K562 (cell line): ENCODE results near the gene HRCT1. TPM values are rescaled to one million over a fixed set of nuclear protein-coding genes. Genes with fewer than 3 reads are reported as not detected.

Experiments used
- ATAC-seq: fragments of 200-7000 bp; cut with Tn5 transposase; 3 replicates; pipeline ENCODE4 v1.9.1; 2020; ENCODE audit warnings: moderate library complexity
- BruUV-seq: library from RNA; stranded (reverse); fragments of 400-500 nt; replicated peaks from 2 replicates; lab custom pipeline; 2021; lab: Mats Ljungman, UMichigan
- CTCF ChIA-PET: fragments of 300-600 bp; formaldehyde crosslinking; extraction: SDS; loops from one replicate; lab custom pipeline; 2021; ENCODE audit warnings: low intra/inter-chr PET ratio; lab: Yijun Ruan, JAX
- POLR2A ChIA-PET: fragments of 300-600, 350-650 bp; sonication (Branson Sonifier 250); formaldehyde crosslinking; extraction: SDS; loops from one replicate; lab custom pipeline; 2021; ENCODE audit warnings: antibody characterized with exemption, inconsistent platforms; lab: Yijun Ruan, JAX
- DNase-seq, 4 experiments: peaks; one replicate each; pipeline versions ENCODE4 v3.0.0 to v3.0.0-alpha.2; 2011 to 2018; ENCODE audit warnings: low spot score in 3 of 4, mixed read lengths in 3 of 4; ENCODE audit errors: extremely low read depth in 1 of 4
- FAIRE-seq: peaks from 2 replicates; lab custom pipeline; 2011; peaks lifted over from hg19 to GRCh38; lab: Jason Lieb, UNC
- H2AFZ ChIP-seq: 2 replicates; pipeline ENCODE4 v1.6.0; 2011; ENCODE audit warnings: low read depth, low read length, control low read depth, inconsistent platforms
- H3K27ac ChIP-seq: fragments of 200-600 bp; 3 replicates; pipeline ENCODE4 v1.8.0; 2011; ENCODE audit warnings: low read depth, mild to moderate bottlenecking, control low read depth, inconsistent platforms, low read length, moderate library complexity, mixed read lengths; ENCODE audit errors: extremely low read depth
- H3K27me3 ChIP-seq, 2 experiments: fragments of 300-600 bp in 1 of 2; 2 replicates in 1 of 2; 3 replicates in 1 of 2; pipeline versions ENCODE4 v1.6.0 to v1.8.0; 2011; ENCODE audit warnings: inconsistent platforms in 2 of 2, low read length in 2 of 2, mild to moderate bottlenecking in 1 of 2, mixed read lengths in 1 of 2, moderate library complexity in 1 of 2; ENCODE audit not compliant: control insufficient read depth in 2 of 2, insufficient read depth in 2 of 2
- H3K36me3 ChIP-seq: fragments of 300-600 bp; 3 replicates; pipeline ENCODE4 v1.8.0; 2011; ENCODE audit warnings: mild to moderate bottlenecking, low read length, inconsistent platforms; ENCODE audit not compliant: control insufficient read depth, insufficient read depth
- H3K4me1 ChIP-seq, 2 experiments: fragments of 200-600 bp in 1 of 2; replicated peaks in 1 of 2; 2 replicates in 1 of 2; 3 replicates in 1 of 2; pipeline versions ENCODE4 v1.5.1 to v1.8.0; 2011; ENCODE audit warnings: inconsistent platforms in 2 of 2, low read length in 2 of 2, mild to moderate bottlenecking in 1 of 2, mixed read lengths in 1 of 2, moderate library complexity in 1 of 2; ENCODE audit not compliant: control insufficient read depth in 2 of 2, insufficient read depth in 2 of 2
- H3K4me2 ChIP-seq: 2 replicates; pipeline ENCODE4 v1.6.1; 2011; ENCODE audit warnings: low read length, control low read depth, inconsistent platforms, mixed read lengths; ENCODE audit not compliant: insufficient read depth
- H3K4me3 ChIP-seq: fragments of 200-600 bp; sonication (generic), shearing (Covaris generic); 2 replicates; pipeline ENCODE4 v1.5.1; 2016; ENCODE audit warnings: control low read depth, inconsistent platforms
- H3K79me2 ChIP-seq: fragments of 200-600 bp; 3 replicates; pipeline ENCODE4 v1.8.0; 2011; ENCODE audit warnings: low read length, inconsistent platforms; ENCODE audit not compliant: control insufficient read depth, insufficient read depth
- H3K9ac ChIP-seq, 2 experiments: 2 replicates each; pipeline versions ENCODE4 v1.6.0 to v1.6.1; 2011; ENCODE audit warnings: low read depth in 2 of 2, low read length in 2 of 2, control low read depth in 1 of 2, inconsistent platforms in 1 of 2, mild to moderate bottlenecking in 1 of 2, mixed read lengths in 1 of 2; ENCODE audit not compliant: insufficient read depth in 1 of 2
- H3K9me1 ChIP-seq: one replicate; pipeline ENCODE4 v1.6.0; 2011; ENCODE audit warnings: inconsistent platforms, mild to moderate bottlenecking, low read length, moderate library complexity; ENCODE audit not compliant: control insufficient read depth, insufficient read depth
- H3K9me3 ChIP-seq: replicated peaks from 2 replicates; pipeline ENCODE4 v1.5.1; 2011; ENCODE audit warnings: low read depth, low read length, inconsistent platforms; ENCODE audit not compliant: control insufficient read depth, insufficient read depth
- H4K20me1 ChIP-seq: replicated peaks from 2 replicates; pipeline ENCODE4 v1.6.1; 2011; ENCODE audit warnings: low read length, inconsistent platforms, mixed read lengths; ENCODE audit not compliant: control insufficient read depth, insufficient read depth
- FOXP4 ChIP-seq: sonication (generic); formaldehyde crosslinking; IDR thresholded peaks from 2 replicates; pipeline ENCODE4 v1.8.0; 2022; ENCODE audit warnings: mild to moderate bottlenecking, missing genetic modification reagents, borderline replicate concordance
- HDAC6 ChIP-seq: IDR thresholded peaks from 2 replicates; pipeline ENCODE4 v1.6.1; 2012; ENCODE audit warnings: low read depth, mild to moderate bottlenecking, control low read depth, inconsistent platforms, low read length, moderate library complexity
- RAD21 ChIP-seq, 2 experiments: fragments of 250-450 bp in 1 of 2; fragments of 450-650 bp in 1 of 2; sonication (Bioruptor Pico) in 1 of 2; formaldehyde crosslinking in 1 of 2; IDR thresholded peaks in 1 of 2; conservative IDR thresholded peaks in 1 of 2; 2 replicates each; pipeline versions ENCODE4 v1.4.0 to v1.8.0; 2020 to 2022; ENCODE audit warnings: mild to moderate bottlenecking in 2 of 2, moderate library complexity in 1 of 2
- RB1 ChIP-seq: fragments of 450-650 bp; IDR thresholded peaks from 2 replicates; pipeline ENCODE4 v1.6.1; 2017; ENCODE audit warnings: low read depth, mild to moderate bottlenecking
- SMC3 ChIP-seq: conservative IDR thresholded peaks from 2 replicates; pipeline ENCODE4 v1.6.1; 2011; ENCODE audit warnings: low read depth, low read length, improper control_type of control experiment; ENCODE audit not compliant: insufficient read depth
- WGBS: fragments of 100-300 bp; shearing (Covaris generic); methylation state at CpG from one replicate; pipeline ENCODE4 v1.1.6; 2016; ENCODE audit warnings: low coverage, mixed read lengths; ENCODE audit not compliant: insufficient coverage; ENCODE audit errors: missing lambda C conversion rate; 5-methylcytosine and 5-hydroxymethylcytosine counted together
- in situ Hi-C: fragments of 300-500 bp; cut with MboI; formaldehyde crosslinking; loops from 4 replicates; pipeline ENCODE4 v1.15.0; 2018; ENCODE audit warnings: inconsistent platforms, mixed read lengths
- intact Hi-C: fragments of 100-400 bp; cut with micrococcal nuclease; formaldehyde crosslinking; loops from 2 replicates; pipeline ENCODE4 v1.14.2; 2022
- polyA plus RNA-seq, 8 experiments: library from polyadenylated mRNA; depleted of rRNA in 4 of 8; stranded (reverse) in 5 of 8; unstranded in 3 of 8; fragments of >200 nt; fragmentation: Nextera tagmentation in 2 of 8; fragmentation: Illumina TruSeq in 1 of 8; extraction: Ambion mirVana in 2 of 8; extraction: Trizol in 1 of 8; gene quantifications; 2 replicates each; pipeline versions ENCODE4 v1.2.1 to v1.2.3, GENCODE V29; 2011 to 2014; ENCODE audit warnings: inconsistent platforms in 1 of 8, missing spikeins in 1 of 8
- total RNA-seq, 7 experiments: library from RNA; depleted of rRNA in 6 of 7; stranded (reverse); fragments of >200 nt in 6 of 7; fragmentation: Illumina TruSeq in 2 of 7; extraction: Trizol in 2 of 7; gene quantifications; 2 replicates each; pipeline versions ENCODE4 v1.2.1 to v1.2.3, GENCODE V29; 2011 to 2021; ENCODE audit warnings: low replicate concordance in 1 of 7
- TF ChIP-seq, protein P1 (sequence below), 3 experiments: IDR thresholded peaks in 2 of 3; conservative IDR thresholded peaks in 1 of 3; 2 replicates each; pipeline ENCODE4 v1.5.1; 2011 to 2012; ENCODE audit warnings: low read length in 3 of 3, mild to moderate bottlenecking in 3 of 3, control low read depth in 2 of 3, improper control_type of control experiment in 1 of 3, inconsistent platforms in 1 of 3, low read depth in 1 of 3, mixed read lengths in 1 of 3, moderate library complexity in 1 of 3; ENCODE audit not compliant: insufficient read depth in 2 of 3
- TF ChIP-seq, protein P2 (sequence below): fragments of 450-650 bp; formaldehyde crosslinking; IDR thresholded peaks from 2 replicates; pipeline ENCODE4 v1.4.0; 2020; ENCODE audit warnings: mild to moderate bottlenecking, moderate library complexity

Gene HRCT1
- total and polyA plus RNA-seq, 9 of the 15 experiments (the other 6 are each of a cell fraction or from before 2014, with no cell fraction given), result 0.40 TPM; not detected in 8

DNA sequence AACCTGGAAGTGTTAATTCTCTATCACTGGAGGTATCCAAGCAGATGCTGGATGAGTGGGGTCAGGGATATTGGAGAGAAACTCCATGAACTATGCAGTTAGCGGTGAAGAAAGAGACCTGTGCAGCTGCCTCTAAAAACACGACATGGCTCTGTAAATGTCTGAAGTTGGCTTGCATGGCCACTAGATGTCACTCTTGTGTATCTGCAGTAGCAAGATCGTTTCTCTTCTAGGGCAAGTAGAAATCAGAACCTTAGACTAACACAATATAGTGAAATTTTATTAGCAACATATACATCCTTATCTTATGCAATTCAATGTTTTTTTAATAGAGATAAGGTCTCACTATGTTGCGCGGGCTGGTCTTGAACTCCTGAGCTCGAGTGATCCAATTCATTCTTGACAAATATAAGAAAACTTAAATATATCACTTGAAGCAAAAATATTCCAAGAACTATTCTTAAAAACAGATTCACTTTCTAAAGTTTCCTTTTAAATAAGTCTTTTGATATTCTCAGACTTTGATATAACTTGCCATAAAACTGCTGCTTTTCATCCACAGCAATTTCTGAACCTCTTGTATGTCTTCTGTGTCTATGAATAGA, 49.0 kb downstream of the HRCT1 start:
- WGBS, result 2% methylated on average over 6 of the region's 6 CpGs
- ChIA-PET POLR2A (interaction anchor here (0.6 kb wide), 1 partner anchor 23 kb away, joined by 3 read pairs; no protein-coding TSS in a partner anchor), CTCF (interaction anchor here (0.8 to 1.8 kb wide), 4 partner anchors 52 to 374 kb away, joined by 4 to 8 read pairs (median 4); no protein-coding TSS in a partner anchor)
- no peak overlapping the region for H3K9ac ChIP-seq
- ATAC-seq (peak; percentile 80), FAIRE-seq (peak; percentile 91), DNase-seq (peak; percentile 30 to 65 (median 39))
- peak overlapping the region; percentile 33; the same call in 1 of the 2 replicates for H3K4me2 ChIP-seq
- intact Hi-C loops (loop anchor here (1.0 to 5.0 kb wide), 3 partner anchors 52 to 212 kb away; partner anchors contain the start of gene CCIN), in situ Hi-C loops (no loop called here)
- H4K20me1 ChIP-seq, result no peaks in the 10 kb centered on the region
- no peaks in the 10 kb centered on the region for H3K4me1 ChIP-seq
- no peaks in the 10 kb centered on the region for H3K36me3 ChIP-seq
- H2AFZ ChIP-seq, result peak overlapping the region; percentile 69; the same call in 1 of the 2 replicates
- peaks cover 0 to 13% of the 10 kb centered on the region in 2 experiments; a peak in 2 of 5 replicates for H3K27me3 ChIP-seq
- H3K79me2 ChIP-seq, result no peaks in the 10 kb centered on the region
- no TSS peak for BruUV-seq
- H3K4me3 ChIP-seq, result no peak overlapping the region
- H3K9me3 ChIP-seq, result no peaks in the 10 kb centered on the region
- H3K9me1 ChIP-seq, result no peaks in the 10 kb centered on the region
- no peak overlapping the region for H3K27ac ChIP-seq
- TF ChIP-seq SMC3 (peak; percentile 54; the same call in 1 of the 2 replicates), RB1 (no peak), HDAC6 (no peak), RAD21 (CRISPR knock-in tag; conservative IDR thresholded peaks at IDR 0.05 in 1 of 2, IDR thresholded peaks at IDR 0.05 in 1 of 2) (peak; percentile 68 to 80), FOXP4 (CRISPR knock-in tag) (no peak)
- TF ChIP-seq, protein P1, sequence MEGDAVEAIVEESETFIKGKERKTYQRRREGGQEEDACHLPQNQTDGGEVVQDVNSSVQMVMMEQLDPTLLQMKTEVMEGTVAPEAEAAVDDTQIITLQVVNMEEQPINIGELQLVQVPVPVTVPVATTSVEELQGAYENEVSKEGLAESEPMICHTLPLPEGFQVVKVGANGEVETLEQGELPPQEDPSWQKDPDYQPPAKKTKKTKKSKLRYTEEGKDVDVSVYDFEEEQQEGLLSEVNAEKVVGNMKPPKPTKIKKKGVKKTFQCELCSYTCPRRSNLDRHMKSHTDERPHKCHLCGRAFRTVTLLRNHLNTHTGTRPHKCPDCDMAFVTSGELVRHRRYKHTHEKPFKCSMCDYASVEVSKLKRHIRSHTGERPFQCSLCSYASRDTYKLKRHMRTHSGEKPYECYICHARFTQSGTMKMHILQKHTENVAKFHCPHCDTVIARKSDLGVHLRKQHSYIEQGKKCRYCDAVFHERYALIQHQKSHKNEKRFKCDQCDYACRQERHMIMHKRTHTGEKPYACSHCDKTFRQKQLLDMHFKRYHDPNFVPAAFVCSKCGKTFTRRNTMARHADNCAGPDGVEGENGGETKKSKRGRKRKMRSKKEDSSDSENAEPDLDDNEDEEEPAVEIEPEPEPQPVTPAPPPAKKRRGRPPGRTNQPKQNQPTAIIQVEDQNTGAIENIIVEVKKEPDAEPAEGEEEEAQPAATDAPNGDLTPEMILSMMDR (IDR thresholded peaks at IDR 0.05 in 2 of 3, conservative IDR thresholded peaks at IDR 0.05 in 1 of 3; ENCODE audit: insufficient read depth in 2 of 3, low read depth in 1 of 3, low read length in 3 of 3), result peak; percentile 66 to 79 (median 77)
- TF ChIP-seq, protein P2, sequence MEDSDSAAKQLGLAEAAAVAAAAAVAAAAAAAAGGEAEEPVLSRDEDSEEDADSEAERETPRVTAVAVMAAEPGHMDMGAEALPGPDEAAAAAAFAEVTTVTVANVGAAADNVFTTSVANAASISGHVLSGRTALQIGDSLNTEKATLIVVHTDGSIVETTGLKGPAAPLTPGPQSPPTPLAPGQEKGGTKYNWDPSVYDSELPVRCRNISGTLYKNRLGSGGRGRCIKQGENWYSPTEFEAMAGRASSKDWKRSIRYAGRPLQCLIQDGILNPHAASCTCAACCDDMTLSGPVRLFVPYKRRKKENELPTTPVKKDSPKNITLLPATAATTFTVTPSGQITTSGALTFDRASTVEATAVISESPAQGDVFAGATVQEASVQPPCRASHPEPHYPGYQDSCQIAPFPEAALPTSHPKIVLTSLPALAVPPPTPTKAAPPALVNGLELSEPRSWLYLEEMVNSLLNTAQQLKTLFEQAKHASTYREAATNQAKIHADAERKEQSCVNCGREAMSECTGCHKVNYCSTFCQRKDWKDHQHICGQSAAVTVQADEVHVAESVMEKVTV, result peak; percentile 53
